Type B pancreatic cell (in vitro differentiated cells): ENCODE data around the gene PSG1. TPM values are rescaled to one million over a fixed set of nuclear protein-coding genes. Genes with fewer than 3 reads are reported as not detected.
"Not testable (repeated sequence)": the region's sequence is repeated elsewhere in the genome, so short reads cannot be mapped to it uniquely, and the experiment has no call there.

ENCODE experiments used
- DNase-seq: peaks from one replicate; pipeline ENCODE4 v3.0.0; 2021; ENCODE audit warnings: mixed read lengths; ENCODE audit not compliant: unreplicated experiment; ENCODE audit errors: extremely low spot score
- H3K27ac Mint-ChIP-seq: 2 replicates; pipeline ENCODE4 v1.8.0; 2021; ENCODE audit warnings: mild to moderate bottlenecking, mixed read lengths
- H3K27me3 Mint-ChIP-seq: 2 replicates; pipeline ENCODE4 v1.8.0; 2021; ENCODE audit warnings: mixed read lengths
- H3K36me3 Mint-ChIP-seq: 2 replicates; pipeline ENCODE4 v1.8.0; 2021; ENCODE audit warnings: mixed read lengths
- H3K4me1 Mint-ChIP-seq: one replicate; pipeline ENCODE4 v1.8.0; 2021; ENCODE audit warnings: mixed read lengths; ENCODE audit not compliant: unreplicated experiment
- H3K4me3 Mint-ChIP-seq: 2 replicates; pipeline ENCODE4 v1.8.0; 2021; ENCODE audit warnings: mild to moderate bottlenecking, mixed read lengths
- H3K9me3 Mint-ChIP-seq: 2 replicates; pipeline ENCODE4 v1.8.0; 2021; ENCODE audit warnings: mixed read lengths
- total RNA-seq: library from RNA; stranded (reverse); gene quantifications from 2 replicates; pipeline ENCODE4 v1.2.1, GENCODE V29; 2021; ENCODE audit warnings: low replicate concordance
- TF ChIP-seq, protein P1 (sequence below): fragments of 200-600 bp; sonication (generic); conservative IDR thresholded peaks from 2 replicates; pipeline ENCODE4 v1.5.0; 2021; ENCODE audit warnings: antibody characterized with exemption, mild to moderate bottlenecking

The PSG1 gene
- total RNA-seq, 1 donor from 2014 or later: not detected

GRCh38 chr19:42856866-42857543, 22.5 kb downstream of the PSG1 start:
- TF ChIP-seq, protein P1, sequence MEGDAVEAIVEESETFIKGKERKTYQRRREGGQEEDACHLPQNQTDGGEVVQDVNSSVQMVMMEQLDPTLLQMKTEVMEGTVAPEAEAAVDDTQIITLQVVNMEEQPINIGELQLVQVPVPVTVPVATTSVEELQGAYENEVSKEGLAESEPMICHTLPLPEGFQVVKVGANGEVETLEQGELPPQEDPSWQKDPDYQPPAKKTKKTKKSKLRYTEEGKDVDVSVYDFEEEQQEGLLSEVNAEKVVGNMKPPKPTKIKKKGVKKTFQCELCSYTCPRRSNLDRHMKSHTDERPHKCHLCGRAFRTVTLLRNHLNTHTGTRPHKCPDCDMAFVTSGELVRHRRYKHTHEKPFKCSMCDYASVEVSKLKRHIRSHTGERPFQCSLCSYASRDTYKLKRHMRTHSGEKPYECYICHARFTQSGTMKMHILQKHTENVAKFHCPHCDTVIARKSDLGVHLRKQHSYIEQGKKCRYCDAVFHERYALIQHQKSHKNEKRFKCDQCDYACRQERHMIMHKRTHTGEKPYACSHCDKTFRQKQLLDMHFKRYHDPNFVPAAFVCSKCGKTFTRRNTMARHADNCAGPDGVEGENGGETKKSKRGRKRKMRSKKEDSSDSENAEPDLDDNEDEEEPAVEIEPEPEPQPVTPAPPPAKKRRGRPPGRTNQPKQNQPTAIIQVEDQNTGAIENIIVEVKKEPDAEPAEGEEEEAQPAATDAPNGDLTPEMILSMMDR: peak; percentile 46
- H3K36me3 Mint-ChIP-seq, H3K27ac Mint-ChIP-seq, H3K9me3 Mint-ChIP-seq, H3K4me3 Mint-ChIP-seq, H3K27me3 Mint-ChIP-seq, H3K4me1 Mint-ChIP-seq, DNase-seq: not testable (repeated sequence)

GRCh38 chr19:42854745-42855144, 24.8 kb downstream of the PSG1 start:
- not testable (repeated sequence) for H3K4me3 Mint-ChIP-seq, H3K27ac Mint-ChIP-seq, H3K36me3 Mint-ChIP-seq, H3K9me3 Mint-ChIP-seq, H3K4me1 Mint-ChIP-seq, H3K27me3 Mint-ChIP-seq, DNase-seq

DNA sequence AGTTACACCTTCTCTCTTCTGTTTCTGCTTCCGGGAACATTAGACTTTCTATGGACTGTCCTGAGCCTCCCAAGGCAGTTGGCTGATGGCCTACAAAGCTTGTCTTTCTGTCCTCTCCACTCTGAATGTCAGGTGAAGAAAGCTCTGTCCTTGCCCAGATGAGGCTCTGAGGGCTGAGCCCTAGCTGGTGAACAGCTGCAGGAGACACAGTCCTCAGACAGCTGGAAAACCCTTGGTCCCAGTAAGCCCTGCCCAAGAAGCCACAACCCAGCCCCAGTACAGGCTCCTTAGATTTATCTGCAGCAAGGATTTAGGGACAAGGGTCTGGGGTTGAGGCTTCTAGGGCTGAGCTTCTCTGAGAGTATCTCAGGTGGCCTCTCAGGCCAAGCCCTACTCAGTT, 26.3 kb downstream of the PSG1 start:
- not testable (repeated sequence) for DNase-seq, H3K27me3 Mint-ChIP-seq, H3K27ac Mint-ChIP-seq, H3K9me3 Mint-ChIP-seq, H3K4me3 Mint-ChIP-seq, H3K36me3 Mint-ChIP-seq, H3K4me1 Mint-ChIP-seq

DNA sequence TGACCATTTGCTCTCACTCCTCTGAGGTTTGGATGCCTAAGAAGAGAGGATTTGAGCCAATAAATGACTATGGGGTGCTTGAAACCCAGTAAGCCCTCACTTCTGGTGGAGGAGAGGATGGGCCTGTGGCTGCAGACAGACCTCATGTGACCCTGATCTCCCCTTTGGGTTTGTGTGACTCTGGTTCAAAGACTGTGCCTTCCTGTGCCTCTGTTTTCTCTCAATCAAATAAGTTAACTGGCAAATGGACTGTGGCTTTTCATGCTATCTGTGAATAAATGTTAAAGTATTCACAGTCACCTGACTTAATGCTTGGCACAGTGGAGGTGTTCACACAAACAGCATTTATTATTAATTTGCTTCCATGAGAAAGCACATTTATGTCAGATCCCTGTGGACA, 26.7 kb downstream of the PSG1 start:
- not testable (repeated sequence) for H3K36me3 Mint-ChIP-seq, H3K4me1 Mint-ChIP-seq, H3K4me3 Mint-ChIP-seq, H3K27ac Mint-ChIP-seq, DNase-seq, H3K27me3 Mint-ChIP-seq, H3K9me3 Mint-ChIP-seq

DNA sequence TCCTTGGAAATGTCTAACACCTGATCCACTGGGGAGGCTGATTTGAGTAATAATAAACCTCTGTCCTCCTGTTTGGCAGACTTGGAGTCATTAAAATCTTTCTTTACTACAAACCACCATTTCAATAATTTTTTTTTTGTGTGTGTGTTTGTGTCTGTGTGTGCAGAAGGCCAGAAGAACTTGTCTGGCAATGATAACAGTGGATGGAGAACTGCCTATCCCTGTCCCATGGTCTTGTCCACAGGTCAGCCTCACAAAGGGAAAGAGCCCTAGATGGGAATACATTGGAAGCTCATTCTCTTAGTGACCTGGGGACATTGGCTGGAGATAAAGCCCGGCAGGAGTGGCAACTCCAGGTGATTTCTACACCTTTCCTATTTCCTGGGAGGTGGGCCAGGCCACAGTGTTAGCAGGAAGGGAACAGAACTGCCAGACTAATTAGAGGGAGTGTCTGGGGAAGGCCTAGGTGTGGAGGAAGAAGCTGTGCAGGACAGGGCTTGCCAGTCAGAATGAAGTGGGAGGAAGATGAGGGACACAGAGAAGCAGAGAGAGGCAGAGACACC, 27.7 kb downstream of the PSG1 start:
- H3K4me3 Mint-ChIP-seq, H3K36me3 Mint-ChIP-seq, H3K27ac Mint-ChIP-seq, H3K4me1 Mint-ChIP-seq, H3K27me3 Mint-ChIP-seq, H3K9me3 Mint-ChIP-seq, DNase-seq: not testable (repeated sequence)

DNA sequence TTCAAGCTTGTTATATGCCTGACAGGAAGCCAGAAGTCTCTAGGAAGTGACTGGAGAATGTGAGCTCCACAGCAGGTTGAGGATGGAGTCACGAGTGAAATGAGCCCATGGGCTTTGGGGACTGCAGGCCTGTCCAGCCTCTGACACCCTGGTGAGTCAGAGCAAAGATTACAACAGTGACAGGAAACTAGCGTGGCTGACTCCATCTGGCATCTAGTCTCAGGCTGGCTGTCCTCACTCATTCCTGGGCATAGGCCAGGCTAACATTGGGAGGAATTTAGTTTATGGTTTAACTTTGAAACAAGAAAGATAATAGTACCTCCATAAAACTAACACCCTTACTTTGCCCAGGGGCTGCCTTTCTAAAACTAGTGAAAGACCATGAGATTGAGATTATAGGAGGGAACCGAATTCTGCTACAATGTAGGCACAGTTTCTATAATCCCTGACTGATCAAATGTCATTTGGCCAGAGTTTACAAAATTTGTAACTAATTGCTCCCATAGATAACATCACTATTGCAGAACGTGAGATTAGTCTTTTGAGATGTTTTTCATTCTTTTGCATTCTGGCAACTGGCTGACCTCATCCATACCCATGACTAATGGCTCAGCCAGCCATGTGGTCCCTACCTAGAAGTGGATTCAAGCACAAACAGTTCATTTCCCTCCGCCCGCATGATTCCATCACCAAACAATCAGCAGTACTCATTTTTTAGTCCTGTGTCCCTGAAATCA, 28.4 kb downstream of the PSG1 start:
- no peak for DNase-seq
- Mint-ChIP-seq H3K9me3 (no peaks in the 10 kb centered on the region), H3K27ac (no peak overlapping the region), H3K4me3 (no peak overlapping the region), H3K4me1 (no peaks in the 10 kb centered on the region), H3K27me3 (no peaks in the 10 kb centered on the region), H3K36me3 (no peaks in the 10 kb centered on the region)
- TF ChIP-seq, protein P1: no peak

GRCh38 chr19:42846597-42846996, 32.9 kb downstream of the PSG1 start:
- Mint-ChIP-seq H3K9me3 (no peaks in the 10 kb centered on the region), H3K4me1 (no peaks in the 10 kb centered on the region), H3K27me3 (no peaks in the 10 kb centered on the region), H3K27ac (no peak overlapping the region), H3K36me3 (no peaks in the 10 kb centered on the region), H3K4me3 (no peak overlapping the region)
- DNase-seq: no peak
- TF ChIP-seq, protein P1: no peak

DNA sequence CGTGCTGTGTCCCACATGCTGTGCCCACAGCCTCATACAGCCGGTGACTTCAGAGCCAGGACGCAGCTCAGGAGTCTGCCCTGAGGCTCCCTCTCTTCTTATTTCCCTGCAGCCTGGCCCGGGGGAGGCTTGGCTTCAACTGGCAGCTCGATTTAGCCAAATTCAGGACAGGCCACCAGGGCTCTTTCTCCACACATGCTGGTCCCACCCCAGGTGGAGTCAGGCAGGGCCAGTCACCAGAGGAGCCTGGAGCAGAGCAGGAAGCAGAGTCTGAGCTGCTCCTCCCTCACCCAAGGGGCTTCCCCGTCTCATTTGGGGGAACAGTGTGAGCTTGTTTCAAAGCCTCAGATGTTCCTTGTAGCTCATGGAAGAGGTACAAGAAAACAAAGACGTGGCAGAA, 35.9 kb downstream of the PSG1 start:
- not testable (repeated sequence) for H3K9me3 Mint-ChIP-seq, H3K27ac Mint-ChIP-seq, H3K4me3 Mint-ChIP-seq, H3K4me1 Mint-ChIP-seq, DNase-seq, H3K36me3 Mint-ChIP-seq, H3K27me3 Mint-ChIP-seq

- H3K9me3 Mint-ChIP-seq, H3K27me3 Mint-ChIP-seq, H3K36me3 Mint-ChIP-seq, H3K4me1 Mint-ChIP-seq, DNase-seq, H3K27ac Mint-ChIP-seq, H3K4me3 Mint-ChIP-seq: not testable (repeated sequence)
These were observed 46.6 kb downstream of the PSG1 start for GRCh38 chr19:42832746-42833442.

- not testable (repeated sequence) for DNase-seq, H3K4me3 Mint-ChIP-seq, H3K36me3 Mint-ChIP-seq, H3K27me3 Mint-ChIP-seq, H3K27ac Mint-ChIP-seq, H3K4me1 Mint-ChIP-seq, H3K9me3 Mint-ChIP-seq
These were observed 47.4 kb downstream of the PSG1 start for GRCh38 chr19:42832023-42832680.
